Measurements from ENCODE around the gene ATP9B.

- TF ChIP-seq, protein P1, sequence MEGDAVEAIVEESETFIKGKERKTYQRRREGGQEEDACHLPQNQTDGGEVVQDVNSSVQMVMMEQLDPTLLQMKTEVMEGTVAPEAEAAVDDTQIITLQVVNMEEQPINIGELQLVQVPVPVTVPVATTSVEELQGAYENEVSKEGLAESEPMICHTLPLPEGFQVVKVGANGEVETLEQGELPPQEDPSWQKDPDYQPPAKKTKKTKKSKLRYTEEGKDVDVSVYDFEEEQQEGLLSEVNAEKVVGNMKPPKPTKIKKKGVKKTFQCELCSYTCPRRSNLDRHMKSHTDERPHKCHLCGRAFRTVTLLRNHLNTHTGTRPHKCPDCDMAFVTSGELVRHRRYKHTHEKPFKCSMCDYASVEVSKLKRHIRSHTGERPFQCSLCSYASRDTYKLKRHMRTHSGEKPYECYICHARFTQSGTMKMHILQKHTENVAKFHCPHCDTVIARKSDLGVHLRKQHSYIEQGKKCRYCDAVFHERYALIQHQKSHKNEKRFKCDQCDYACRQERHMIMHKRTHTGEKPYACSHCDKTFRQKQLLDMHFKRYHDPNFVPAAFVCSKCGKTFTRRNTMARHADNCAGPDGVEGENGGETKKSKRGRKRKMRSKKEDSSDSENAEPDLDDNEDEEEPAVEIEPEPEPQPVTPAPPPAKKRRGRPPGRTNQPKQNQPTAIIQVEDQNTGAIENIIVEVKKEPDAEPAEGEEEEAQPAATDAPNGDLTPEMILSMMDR (IDR thresholded peaks at IDR 0.05 in 8 of 11, conservative IDR thresholded peaks at IDR 0.05 in 3 of 11), result no peak
- TF ChIP-seq POLR2A (IDR thresholded peaks at IDR 0.05), result no peak
These were observed 230.1 kb downstream of the ATP9B start for GRCh38 chr18:79299272-79299671.

Data from spleen (tissue), 7 donors.